Measurements from ENCODE around the gene TRIM25. TPM values are rescaled to one million over a fixed set of nuclear protein-coding genes. Genes with fewer than 3 reads are reported as not detected.
"Not testable (repeated sequence)": the region's sequence is repeated elsewhere in the genome, so short reads cannot be mapped to it uniquely, and the experiment has no call there.

Gene TRIM25
- total RNA-seq, 2 donors from 2014 or later, result 69.9 to 98.1 TPM

DNA sequence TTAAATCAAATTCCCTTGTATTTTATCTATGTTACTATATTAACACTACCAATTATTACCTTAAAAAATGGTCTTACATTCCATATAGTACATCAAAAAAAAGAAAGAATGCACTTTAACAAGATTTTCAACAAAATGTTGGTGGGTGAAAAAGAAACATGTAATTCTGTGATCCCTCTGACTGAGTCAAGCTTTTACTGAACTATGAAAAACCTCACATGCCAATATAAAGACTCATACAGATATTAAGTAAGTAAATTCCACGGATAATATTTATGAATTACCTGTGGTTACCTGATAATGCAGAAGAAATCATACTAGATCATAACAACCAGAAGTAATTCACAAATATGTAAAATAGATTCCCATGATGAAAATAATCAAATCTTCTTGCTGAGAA is 34.6 kb upstream of the TRIM25 start:
- DNase-seq, result no peak
- Histone ChIP-seq H3K36me3 (peaks cover 6% of the 10 kb centered on the region), H3K4me3 (no peak overlapping the region), H3K9ac (ENCODE audit: low read depth in 2 of 2, low read length in 2 of 2) (no peak overlapping the region), H3K9me3 (no peaks in the 10 kb centered on the region), H3K27me3 (no peaks in the 10 kb centered on the region), H3K27ac (no peak overlapping the region), H3K4me1 (no peaks in the 10 kb centered on the region)
- intact Hi-C loops (cut with DNase I), result loop anchor here (10.0 kb wide), 1 partner anchor 354 kb away; the partner anchor contains the start of gene NOG
- TF ChIP-seq, protein P1, sequence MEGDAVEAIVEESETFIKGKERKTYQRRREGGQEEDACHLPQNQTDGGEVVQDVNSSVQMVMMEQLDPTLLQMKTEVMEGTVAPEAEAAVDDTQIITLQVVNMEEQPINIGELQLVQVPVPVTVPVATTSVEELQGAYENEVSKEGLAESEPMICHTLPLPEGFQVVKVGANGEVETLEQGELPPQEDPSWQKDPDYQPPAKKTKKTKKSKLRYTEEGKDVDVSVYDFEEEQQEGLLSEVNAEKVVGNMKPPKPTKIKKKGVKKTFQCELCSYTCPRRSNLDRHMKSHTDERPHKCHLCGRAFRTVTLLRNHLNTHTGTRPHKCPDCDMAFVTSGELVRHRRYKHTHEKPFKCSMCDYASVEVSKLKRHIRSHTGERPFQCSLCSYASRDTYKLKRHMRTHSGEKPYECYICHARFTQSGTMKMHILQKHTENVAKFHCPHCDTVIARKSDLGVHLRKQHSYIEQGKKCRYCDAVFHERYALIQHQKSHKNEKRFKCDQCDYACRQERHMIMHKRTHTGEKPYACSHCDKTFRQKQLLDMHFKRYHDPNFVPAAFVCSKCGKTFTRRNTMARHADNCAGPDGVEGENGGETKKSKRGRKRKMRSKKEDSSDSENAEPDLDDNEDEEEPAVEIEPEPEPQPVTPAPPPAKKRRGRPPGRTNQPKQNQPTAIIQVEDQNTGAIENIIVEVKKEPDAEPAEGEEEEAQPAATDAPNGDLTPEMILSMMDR (IDR thresholded peaks at IDR 0.05), result no peak

DNA sequence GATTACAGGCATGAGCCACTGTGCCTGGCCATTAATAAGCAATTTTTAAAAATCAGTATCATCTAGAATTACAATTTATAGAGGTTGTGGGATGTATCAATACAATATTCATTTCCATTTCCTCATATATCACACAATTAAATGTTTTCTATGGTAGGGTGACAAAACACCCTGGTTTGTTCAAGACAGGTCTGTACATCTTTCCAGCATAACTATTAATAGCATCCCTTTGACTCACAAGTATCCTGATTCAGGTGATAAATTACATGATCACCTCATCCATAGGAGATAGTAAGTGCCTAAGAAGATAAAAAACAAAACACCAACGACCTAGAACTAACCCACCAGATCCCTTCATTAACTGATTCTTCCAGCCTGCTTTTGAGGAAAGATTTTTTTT is 33.9 kb upstream of the TRIM25 start:
- intact Hi-C loops (cut with DNase I), result loop anchor here (10.0 kb wide), 1 partner anchor 353 kb away; the partner anchor contains the start of gene NOG
- no peak for DNase-seq
- H3K4me3 ChIP-seq, result no peak overlapping the region
- no peak overlapping the region for H3K9ac ChIP-seq (ENCODE audit: low read depth in 2 of 2, low read length in 2 of 2)
- H3K36me3 ChIP-seq, result peaks cover 6% of the 10 kb centered on the region
- TF ChIP-seq, protein P1 (IDR thresholded peaks at IDR 0.05), result no peak
- no peaks in the 10 kb centered on the region for H3K27me3 ChIP-seq
- H3K4me1 ChIP-seq, result no peaks in the 10 kb centered on the region
- H3K27ac ChIP-seq, result no peak overlapping the region
- H3K9me3 ChIP-seq, result no peaks in the 10 kb centered on the region

DNA sequence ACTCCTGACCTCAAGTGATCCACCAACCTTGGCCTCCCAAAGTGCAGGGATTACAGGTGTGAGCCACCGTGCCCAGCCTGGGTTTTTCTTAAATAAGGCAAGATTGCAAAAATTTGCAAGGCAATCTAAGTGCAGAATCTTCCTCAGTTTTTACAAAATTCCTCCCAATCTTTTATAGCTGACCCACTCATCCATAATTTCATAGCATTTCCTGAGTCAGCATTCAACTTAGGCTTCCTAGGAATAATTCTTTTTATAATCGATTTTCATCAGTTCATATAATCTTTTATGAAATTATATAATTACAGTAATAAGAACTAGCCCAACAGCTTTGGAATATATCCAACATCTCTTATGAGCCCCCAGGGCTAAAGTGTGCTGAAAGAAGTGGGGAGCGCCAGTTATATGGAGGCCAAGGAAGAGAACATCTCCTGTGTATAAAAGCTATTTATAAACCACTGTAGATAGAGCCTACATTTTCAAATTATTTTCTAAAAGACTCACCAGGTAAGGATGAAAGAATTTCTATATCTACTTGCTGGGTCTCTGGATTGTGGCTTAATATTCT is 32.2 kb upstream of the TRIM25 start:
- intact Hi-C loops (cut with DNase I), result loop anchor here (10.0 kb wide), 1 partner anchor 351 kb away; the partner anchor contains the start of gene NOG
- H3K4me3 ChIP-seq, result no peak overlapping the region
- TF ChIP-seq, protein P1 (IDR thresholded peaks at IDR 0.05), result no peak
- H3K9me3 ChIP-seq, result no peaks in the 10 kb centered on the region
- DNase-seq, result no peak
- H3K36me3 ChIP-seq, result peaks cover 6% of the 10 kb centered on the region
- no peaks in the 10 kb centered on the region for H3K27me3 ChIP-seq
- H3K9ac ChIP-seq (ENCODE audit: low read depth in 2 of 2, low read length in 2 of 2), result no peak overlapping the region
- H3K4me1 ChIP-seq, result no peaks in the 10 kb centered on the region
- no peak overlapping the region for H3K27ac ChIP-seq

DNA sequence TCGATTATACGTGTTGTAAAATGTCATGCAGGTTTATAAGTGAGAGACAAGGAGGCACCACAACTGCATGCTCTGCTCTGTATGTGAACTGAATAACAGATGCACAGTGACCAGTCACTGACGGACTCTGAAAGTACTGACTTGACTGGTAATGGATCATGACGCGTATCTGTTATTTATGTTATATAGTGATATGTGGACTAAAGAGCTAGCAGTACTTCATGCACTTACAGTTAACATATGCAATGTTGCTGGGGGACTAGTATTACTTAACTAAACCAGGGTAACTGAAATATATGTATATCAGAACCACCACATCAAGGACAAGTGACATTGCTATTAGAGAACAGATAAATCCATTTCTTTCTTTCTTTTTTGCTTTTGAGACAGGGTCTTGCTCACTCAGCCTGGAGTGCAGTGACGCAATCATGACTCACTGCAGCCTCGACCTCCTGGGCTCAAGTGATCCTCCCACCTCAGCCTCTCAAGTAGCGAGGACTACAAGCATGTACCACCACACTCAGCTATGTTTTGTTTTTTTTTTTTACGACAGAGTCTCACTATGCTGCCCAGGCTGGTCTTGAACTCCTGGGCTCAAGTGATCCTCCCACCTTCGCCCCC is 29.8 kb upstream of the TRIM25 start:
- H3K27me3 ChIP-seq, result no peaks in the 10 kb centered on the region
- TF ChIP-seq, protein P1 (IDR thresholded peaks at IDR 0.05), result no peak
- no peaks in the 10 kb centered on the region for H3K9me3 ChIP-seq
- DNase-seq, result no peak
- intact Hi-C loops (cut with DNase I), result loop anchor here (10.0 kb wide), 1 partner anchor 349 kb away; the partner anchor contains the start of gene NOG
- no peak overlapping the region for H3K27ac ChIP-seq
- H3K9ac ChIP-seq (ENCODE audit: low read depth in 2 of 2, low read length in 2 of 2), result no peak overlapping the region
- H3K4me1 ChIP-seq, result no peaks in the 10 kb centered on the region
- H3K36me3 ChIP-seq, result peaks cover 6% of the 10 kb centered on the region
- no peak overlapping the region for H3K4me3 ChIP-seq

DNA sequence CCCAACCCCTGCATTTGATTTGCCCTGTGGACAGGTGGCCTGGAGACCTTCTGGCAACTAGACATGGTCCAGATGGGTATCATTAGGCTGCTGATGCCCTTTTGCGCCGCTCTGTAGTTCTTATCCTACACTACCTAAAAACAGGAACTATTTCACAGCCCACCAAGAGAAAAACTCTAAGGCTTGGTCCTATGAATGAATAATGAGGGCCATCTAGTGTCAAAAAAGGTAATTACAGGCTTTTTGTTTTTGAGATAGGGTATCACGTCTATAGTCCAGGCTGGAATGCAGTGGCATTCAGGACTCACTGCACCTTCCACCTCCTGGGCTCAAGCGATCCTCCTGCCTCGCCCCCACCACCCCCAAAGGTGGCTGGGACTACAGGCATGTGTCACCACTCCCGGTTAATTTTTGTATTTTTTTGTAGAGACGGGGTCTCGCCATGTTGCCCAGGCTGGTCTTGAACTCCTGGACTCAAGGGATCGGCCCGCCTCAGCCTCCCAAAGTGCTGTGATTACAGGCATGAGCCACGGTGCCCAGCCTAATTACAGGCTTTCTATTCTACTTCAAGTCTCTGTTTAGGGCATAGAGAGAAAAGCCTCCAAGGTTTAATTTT is 26.1 kb upstream of the TRIM25 start:
- no peak overlapping the region for H3K9ac ChIP-seq (ENCODE audit: low read depth in 2 of 2, low read length in 2 of 2)
- DNase-seq, result no peak
- no peaks in the 10 kb centered on the region for H3K9me3 ChIP-seq
- H3K36me3 ChIP-seq, result no peaks in the 10 kb centered on the region
- intact Hi-C loops (cut with DNase I), result loop anchor here (2.0 to 10.0 kb wide), 2 partner anchors 119 to 345 kb away; partner anchors contain the start of gene NOG
- TF ChIP-seq, protein P1 (IDR thresholded peaks at IDR 0.05), result peak; percentile 65
- no peaks in the 10 kb centered on the region for H3K4me1 ChIP-seq
- no peak overlapping the region for H3K27ac ChIP-seq
- no peaks in the 10 kb centered on the region for H3K27me3 ChIP-seq
- no peak overlapping the region for H3K4me3 ChIP-seq

DNA sequence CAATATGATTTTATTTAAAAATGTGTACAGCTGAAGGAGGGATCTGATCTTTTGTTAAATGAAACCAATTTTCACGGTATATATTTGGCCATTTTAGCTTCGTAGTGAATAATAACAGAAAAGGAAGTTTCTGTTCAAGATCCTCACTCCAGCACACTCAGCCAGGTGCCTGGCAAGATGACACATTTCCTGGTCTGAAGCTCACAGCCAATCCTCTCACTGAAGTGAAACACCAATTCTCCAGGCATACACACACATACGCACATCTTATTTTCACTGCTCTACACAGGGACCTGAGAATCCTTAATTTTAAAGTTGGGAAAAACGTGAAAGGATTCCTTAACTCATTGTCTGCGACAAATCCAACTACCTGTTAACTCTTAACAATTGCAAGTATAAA is 24.4 kb upstream of the TRIM25 start:
- intact Hi-C loops (cut with DNase I), result loop anchor here (2.0 kb wide), 1 partner anchor 117 kb away; no protein-coding TSS in a partner anchor
- H3K27ac ChIP-seq, result not testable (repeated sequence)

More for the DNA sequence above, 24.4 kb upstream of the TRIM25 start:
- H3K9ac ChIP-seq (ENCODE audit: low read depth in 2 of 2, low read length in 2 of 2); H3K4me3 ChIP-seq; H3K9me3 ChIP-seq; H3K27me3 ChIP-seq; H3K36me3 ChIP-seq; H3K4me1 ChIP-seq; DNase-seq: not testable (repeated sequence)

Data from colonic mucosa (tissue), 4 donors.